GM19328 (cell line): ENCODE measurements around the gene SLC8A2.
"Not testable (repeated sequence)": the region's sequence is repeated elsewhere in the genome, so short reads cannot be mapped to it uniquely, and the experiment has no call there.

Experiments used
- ATAC-seq: cut with Tn5 transposase; IDR thresholded peaks from one replicate; pipeline ENCODE4 v1.9.1; 2021; ENCODE audit warnings: mild to moderate bottlenecking, moderate library complexity; ENCODE audit not compliant: unreplicated experiment

The SLC8A2 gene

DNA sequence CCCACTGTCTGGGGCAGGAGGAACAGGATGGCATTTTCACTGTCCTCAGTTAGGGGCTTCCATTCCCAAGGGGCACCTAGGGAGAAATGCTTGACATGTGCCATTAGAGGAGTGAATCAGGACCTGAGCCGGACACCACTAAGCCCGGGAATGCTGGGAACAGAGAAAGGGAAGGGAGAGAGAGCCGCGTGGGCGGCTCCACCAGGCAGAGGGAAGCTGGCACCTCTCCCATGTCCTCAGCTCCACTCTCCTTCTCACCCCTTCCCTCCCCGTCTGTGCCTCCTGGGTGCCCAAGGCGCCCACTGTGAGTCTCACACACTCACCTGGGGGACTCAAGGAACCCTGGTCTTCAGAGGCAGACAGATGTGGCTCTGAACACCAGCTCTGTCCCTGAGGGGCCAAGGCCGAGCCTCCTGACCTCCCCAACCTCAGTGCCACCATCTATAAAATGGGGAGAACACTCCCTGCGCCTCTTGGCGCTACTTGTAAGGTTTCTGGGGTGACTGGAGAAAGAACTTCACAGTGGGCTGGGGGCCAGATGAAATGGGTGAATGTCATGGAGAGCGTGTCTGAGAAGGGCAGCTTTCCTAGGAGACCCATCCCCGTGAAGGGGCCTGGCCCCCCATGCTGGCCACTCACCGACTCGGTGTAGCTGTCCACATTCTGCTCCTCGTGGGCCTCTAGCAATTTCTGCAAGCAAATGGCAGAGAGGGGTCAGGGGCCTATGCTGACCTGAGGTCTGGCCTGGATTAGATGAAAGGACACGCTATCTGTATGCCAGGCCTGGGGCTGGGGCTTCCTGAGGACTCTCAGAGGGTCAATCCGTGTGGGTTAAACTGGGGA, 17.6 kb upstream of the SLC8A2 start:
- no peak for ATAC-seq

- ATAC-seq: no peak
These were observed 16.1 kb upstream of the SLC8A2 start for GRCh38 chr19:47487551-47488515.

DNA sequence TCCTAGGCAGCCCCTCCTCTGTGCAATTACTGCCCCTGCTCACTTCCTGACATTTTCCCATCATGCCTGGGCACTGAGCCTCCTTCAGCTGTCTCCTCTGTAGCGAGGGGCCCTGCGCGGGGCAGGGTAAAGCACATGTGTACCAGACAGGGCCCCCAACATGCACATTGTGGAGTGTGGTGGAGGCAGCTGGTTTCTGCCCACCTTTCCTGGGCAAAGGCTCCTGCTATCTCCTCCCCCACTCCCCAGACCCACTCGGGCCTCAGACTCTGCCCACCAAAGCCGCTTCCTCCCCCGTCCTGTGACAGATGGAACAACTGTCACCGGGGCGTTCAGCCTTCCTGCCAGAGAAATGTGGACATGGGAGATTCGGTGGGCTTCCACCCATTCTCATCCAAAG, 15.2 kb upstream of the SLC8A2 start:
- ATAC-seq: no peak

- ATAC-seq: not testable (repeated sequence)
These were observed 14.5 kb upstream of the SLC8A2 start for GRCh38 chr19:47486220-47486619.

DNA sequence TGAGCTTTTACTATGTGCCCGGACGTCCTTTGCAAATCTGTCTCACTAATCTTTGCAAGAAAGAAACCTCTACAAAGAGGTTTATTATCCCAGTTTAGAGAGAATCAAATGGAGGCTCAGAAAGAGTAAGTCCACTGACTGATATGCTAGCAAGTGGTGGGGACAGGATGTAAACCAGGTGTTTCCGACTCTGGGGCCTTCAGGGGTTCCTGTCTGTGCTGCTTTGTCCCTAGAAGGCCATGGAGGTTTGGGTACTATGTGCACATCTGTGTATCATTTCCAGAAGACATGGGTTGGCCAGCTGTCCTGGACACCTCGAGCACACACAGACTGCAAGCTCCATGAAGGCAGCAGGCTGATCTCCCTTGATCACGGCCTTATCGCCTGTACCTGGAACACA, 13.5 kb upstream of the SLC8A2 start:
- ATAC-seq: no peak

- peak; percentile 59 for ATAC-seq
These were observed 12.4 kb upstream of the SLC8A2 start, which contains the start of gene KPTN for GRCh38 chr19:47483800-47484690. Gene KPTN (minus strand): TSS chr19:47484219. CDS start chr19:47484160, 59 bp downstream.

DNA sequence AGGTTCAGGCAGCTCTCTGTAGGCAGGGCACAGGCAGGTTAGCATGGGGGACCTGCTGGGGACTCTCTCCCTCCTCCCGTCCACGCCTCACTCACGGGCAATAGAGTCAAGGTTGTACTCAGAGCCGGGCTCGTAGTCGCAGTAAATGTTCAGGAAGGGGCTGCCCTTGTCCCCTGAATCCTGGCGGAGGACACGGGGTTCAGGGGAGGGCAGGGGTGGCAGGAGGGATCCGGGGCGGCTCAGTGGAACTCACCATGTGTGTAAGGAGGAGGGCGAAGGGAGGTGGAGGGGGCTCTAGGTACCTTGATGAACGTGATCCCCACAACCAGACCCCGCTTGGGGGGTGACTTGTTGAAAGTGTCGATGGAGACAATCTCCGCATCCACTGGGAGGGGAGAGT, 11.5 kb upstream of the SLC8A2 start:
- ATAC-seq: no peak

DNA sequence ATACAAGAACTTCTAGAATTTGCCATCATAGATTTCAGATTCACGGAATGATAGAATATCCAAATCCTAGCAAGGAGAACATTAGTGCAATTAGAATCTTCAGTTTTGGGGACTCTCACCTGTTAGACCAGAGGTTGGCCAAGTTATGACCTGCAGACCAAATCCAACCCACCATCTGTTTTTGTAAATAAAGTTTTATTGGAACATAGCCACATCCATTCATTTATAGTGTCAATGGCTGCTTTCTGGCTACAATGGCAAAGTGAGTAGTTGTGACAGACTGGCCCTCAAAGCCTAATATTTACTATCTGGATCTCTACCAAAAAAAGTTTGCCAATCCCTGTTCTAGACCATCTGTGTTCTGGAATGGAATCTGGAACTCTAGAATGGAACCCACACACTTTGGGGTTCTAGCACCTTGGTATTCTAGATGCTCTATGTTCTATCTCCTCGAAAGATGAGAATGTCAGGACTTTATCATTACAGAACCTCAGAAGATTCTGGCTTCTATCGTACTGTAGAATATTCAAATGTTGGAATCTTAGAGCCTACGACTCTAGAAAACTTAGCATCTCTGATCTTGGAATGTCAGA, 9.9 kb upstream of the SLC8A2 start:
- ATAC-seq: no peak

- ATAC-seq: no peak
These were observed 9.0 kb upstream of the SLC8A2 start for GRCh38 chr19:47480658-47481057.

GRCh38 chr19:47479701-47480503, 8.2 kb upstream of the SLC8A2 start:
- no peak for ATAC-seq

DNA sequence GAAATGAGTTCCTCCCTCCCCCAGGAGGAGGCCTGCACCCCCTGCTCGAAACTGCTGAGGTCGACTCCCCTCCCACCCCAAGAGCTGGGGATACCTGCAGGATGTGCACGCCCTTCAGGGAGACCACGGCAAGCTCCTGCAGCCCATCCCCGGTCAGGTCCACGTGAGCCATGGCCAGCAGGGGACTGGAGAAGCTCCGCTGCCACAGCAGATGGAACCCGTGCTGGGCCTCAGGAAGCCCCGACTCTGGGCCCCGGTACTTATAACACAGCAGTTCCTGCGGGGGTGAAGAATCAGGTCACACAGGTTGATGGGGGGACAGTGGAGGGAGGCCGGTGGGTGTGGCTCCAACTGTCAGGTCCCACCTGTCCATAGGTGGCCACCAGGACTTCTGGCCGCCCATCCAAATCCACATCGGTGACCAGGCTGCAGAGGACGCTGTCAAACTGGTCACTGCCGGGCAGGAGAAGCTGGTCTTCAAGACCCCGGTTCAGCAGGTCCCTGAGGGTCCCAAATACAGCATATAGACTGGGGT, 4.8 kb upstream of the SLC8A2 start:
- no peak for ATAC-seq

GRCh38 chr19:47475465-47475864, 3.8 kb upstream of the SLC8A2 start:
- ATAC-seq: no peak

GRCh38 chr19:47473336-47473735, 1.6 kb upstream of the SLC8A2 start:
- no peak for ATAC-seq

GRCh38 chr19:47471381-47471732, 336 bp downstream of the SLC8A2 start:
- ATAC-seq: no peak

DNA sequence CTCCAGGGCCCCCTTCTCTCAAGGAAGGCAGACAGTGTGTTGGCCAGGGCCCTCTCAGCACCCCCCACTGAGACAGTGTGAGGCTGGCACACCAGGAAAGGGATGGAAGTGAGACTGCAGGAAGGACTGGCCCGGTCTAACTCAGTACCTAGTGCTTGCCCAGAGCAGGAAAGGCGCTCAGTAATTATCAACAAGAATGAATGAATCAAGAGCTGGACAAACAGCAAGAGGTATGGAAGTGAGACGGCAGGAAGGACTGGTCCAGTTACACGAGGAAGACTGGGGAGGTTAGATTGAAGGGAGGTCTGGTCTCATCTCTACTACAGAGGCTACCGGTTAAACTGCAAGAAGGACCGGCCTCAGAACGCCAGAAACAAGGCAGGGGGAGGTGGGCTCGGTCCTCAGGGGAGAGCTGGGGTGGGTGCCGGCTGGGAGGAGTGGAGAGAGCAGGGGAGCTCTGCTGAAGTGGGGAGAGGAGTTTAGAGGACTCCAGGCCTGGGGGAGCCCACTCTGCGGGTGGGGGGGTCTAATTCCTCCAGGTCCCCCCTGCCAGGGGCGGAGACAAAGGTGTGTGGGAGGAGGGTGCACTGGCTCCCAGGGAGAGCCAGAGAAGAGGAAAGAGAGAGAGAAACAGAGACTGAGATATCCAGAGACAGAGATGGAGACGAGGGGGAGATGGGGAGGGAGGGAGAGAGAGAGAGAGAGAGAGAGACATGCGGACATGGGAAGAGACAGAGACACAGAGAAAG, 1.1 kb downstream of the SLC8A2 start:
- no peak for ATAC-seq

DNA sequence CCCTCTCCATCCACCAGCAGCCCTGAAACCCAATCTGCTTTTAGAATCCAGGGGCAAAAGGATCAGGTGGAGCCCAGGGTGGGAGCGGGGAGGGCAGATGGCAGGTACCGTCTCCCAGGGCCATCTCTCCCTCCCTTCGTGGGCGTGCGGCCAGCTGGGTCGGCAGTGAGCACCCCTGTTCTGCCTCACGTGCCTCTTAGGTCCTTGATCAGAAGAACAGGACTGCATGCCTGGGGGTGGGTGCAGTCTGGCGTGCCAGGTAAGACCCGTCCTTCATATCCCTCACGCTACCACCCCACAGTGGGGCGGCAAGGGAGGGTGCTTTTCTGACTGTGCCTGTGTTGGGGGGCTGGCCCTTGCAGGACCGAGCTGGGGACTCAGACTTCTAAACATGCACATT, 2.0 kb downstream of the SLC8A2 start:
- ATAC-seq: no peak

- no peak for ATAC-seq
These were observed 2.4 kb downstream of the SLC8A2 start for GRCh38 chr19:47469363-47469700.

DNA sequence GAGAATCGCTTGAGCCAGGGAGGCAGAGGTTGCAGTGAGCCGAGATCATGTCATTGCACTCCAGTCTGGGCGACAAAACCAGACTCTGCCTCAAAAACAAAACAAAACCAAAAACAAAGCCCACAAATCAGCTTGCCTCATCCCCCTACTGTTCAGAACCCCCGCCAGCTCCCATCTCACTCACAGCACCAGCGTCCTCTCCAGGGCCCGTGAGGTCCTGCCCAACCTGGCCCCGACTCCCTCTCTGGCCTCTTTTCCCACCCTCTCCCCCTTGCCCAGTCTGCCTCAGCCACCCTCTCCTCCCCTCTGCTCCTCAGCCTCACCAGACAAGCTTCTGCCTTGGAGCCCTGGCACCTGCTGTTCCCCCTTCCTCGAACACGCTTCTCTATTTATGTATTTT, 3.8 kb downstream of the SLC8A2 start:
- ATAC-seq: no peak

DNA sequence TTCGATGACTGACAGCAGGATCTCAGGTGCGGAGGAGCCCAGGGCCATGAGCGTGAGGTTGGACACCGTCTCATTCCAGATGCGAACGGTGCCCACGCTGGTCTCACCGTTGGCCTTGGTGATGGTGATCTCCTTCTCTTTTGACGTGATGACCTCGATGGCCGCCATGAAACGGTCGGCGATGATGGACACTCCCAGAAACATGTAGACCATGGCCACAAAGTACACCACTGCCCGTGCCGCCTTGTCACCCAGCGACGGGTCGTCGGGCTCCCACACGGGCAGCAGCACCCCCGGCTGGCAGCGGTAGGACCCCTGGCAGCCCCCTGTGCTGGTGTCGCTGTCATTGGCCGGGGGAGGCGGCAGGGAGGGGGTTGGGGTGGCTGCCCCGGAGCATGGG, 5.7 kb downstream of the SLC8A2 start:
- no peak for ATAC-seq
